AG20443 (cell line): ENCODE results near the gene PLCB3.

Experiments
- DNase-seq: peaks from one replicate; pipeline ENCODE4 v3.0.0; 2012; ENCODE audit warnings: low spot score, mixed read lengths

Gene PLCB3

DNA sequence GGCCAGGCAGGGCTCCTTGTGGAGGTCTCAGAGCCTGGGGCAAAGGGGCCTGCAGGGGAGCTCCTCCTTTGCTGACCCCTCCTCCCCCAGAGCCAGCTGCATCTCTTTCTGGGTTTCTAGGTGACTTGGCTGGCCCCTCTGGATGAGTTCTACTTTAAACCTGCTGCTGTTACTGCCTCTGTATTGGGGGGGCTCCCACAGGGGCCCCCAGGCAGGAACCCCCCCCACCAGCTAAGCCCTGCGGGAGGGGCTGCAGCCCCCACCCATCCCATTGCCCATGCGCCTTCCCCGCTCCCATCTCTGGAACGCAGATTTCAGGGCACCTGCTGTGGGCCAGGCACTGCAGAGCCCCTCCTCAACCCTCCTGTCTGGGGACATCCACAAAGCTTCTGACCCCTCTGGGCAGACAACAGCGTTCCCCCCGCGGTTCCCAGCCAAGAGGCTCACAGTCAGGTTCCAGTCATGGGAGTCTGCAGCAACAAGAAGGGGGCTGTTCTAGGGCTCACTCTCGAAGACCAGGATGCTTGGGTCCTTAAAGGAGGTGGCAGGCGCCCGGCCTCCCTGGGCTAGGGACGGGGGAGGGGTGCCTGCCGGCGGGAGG, 815 bp upstream of the PLCB3 start:
- no peak for DNase-seq

DNA sequence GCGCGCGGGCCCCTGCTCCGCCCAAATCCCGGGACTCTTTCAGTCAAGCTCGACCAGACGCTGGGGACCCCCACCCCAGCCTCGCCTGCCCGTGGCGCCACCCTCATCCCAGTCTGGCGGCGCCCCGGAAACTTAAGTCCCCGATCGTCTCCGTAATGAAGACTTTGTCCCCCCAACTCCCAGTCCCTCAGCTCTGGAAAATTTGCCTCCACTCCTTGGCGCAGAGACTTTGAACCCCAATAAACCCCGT, 348 bp downstream of the PLCB3 start:
- no peak for DNase-seq

DNA sequence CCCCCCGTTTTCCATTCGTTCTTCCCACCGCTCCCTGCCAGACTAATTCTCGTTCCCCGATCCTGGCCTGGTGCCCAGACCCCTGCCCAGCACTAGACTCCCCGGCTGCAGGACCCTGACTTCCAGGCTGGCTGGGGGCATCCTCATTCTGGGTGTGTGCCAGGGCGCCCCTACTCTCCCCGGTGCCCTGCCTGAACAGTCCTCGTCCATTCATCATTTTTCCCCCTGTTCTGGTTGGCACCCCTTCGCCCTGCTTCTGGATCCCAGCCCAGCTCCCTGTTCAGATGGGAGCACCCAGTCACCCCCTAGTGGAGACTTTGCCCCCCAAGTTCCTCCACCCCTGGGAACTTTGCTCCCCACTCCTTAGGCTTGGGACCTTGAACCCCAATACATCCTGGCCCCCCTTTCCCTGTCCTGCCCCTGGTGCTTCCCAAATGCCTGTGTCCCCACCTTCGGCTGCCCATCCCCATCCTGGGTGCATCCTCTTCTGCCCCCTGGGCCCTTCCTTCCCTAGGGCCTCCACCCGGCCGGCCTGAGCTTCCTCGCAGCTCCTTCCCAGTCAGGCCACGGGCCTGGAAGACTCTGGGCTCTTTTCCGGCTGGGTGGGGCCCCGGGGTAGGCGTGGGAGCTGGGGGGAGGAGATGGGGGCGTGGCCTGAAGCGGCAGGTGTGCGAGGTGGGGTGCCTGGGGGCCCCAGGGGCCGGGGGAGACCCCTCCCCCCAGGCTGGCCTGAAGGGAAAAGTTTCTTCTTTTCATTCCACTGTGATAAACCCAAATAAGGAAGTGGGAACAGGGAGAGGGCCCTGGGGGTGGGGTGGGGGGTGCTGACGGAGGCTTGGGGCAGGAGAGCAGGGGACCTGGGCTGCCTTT, 908 bp downstream of the PLCB3 start:
- DNase-seq = peak; percentile 79

DNA sequence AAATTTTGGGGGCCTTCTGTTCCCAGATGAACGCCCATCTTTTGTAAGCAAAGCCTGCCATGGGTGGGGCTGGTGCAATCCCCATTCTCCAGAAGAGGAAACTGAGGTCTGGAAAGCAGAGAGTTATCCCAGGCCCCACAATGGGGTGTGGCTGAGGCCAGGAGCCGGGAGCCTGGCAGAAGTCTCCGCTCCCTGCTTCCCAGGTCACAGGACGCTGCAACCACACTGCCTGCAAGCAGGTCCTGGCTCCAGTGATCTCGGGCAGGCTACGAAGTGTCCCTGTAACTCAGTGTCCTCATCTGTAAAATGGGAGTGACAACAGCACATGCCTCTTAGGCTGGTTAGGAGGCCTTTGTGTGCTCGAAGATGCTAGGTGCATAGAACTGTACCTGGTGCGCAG, 1.7 kb downstream of the PLCB3 start:
- DNase-seq = no peak

DNA sequence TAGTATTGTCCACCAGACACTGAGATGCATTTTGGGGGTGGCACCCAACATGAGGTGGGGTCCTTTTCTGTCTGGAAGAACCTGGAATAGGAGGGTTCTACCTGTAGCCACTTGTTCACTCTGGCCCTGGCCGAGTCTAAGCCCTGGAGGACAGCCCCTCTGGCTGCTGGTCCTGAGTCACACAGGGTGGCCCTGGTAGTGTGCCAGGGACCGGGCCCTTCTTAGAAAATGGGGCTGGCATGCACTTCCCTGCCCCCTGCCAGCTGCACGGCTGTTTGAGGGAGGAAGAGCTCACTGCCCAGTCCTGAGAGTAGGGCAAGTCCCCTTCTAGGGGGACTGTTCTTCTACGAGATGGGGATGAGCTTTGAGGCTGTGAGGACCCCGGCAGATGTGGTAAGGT, 2.2 kb downstream of the PLCB3 start:
- no peak for DNase-seq

DNA sequence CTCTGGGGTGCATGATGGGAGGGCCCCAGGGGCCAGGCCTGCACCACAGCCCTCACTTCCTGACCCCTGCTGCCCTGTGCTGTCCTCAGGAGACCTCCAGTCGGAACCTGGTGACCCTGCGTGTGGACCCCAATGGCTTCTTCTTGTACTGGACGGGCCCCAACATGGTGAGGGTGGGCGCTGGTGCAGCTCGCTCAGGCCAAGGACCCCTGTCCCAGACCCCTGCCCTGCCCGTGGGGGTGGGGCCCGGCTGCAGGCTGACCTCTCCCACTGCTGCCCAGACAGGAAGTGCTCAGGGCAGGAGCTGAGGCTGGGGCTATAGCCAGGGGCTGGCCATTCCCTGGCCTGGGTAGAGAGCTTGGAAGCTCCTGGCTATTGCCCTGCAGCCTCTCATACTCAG, 3.0 kb downstream of the PLCB3 start:
- DNase-seq = no peak

DNA sequence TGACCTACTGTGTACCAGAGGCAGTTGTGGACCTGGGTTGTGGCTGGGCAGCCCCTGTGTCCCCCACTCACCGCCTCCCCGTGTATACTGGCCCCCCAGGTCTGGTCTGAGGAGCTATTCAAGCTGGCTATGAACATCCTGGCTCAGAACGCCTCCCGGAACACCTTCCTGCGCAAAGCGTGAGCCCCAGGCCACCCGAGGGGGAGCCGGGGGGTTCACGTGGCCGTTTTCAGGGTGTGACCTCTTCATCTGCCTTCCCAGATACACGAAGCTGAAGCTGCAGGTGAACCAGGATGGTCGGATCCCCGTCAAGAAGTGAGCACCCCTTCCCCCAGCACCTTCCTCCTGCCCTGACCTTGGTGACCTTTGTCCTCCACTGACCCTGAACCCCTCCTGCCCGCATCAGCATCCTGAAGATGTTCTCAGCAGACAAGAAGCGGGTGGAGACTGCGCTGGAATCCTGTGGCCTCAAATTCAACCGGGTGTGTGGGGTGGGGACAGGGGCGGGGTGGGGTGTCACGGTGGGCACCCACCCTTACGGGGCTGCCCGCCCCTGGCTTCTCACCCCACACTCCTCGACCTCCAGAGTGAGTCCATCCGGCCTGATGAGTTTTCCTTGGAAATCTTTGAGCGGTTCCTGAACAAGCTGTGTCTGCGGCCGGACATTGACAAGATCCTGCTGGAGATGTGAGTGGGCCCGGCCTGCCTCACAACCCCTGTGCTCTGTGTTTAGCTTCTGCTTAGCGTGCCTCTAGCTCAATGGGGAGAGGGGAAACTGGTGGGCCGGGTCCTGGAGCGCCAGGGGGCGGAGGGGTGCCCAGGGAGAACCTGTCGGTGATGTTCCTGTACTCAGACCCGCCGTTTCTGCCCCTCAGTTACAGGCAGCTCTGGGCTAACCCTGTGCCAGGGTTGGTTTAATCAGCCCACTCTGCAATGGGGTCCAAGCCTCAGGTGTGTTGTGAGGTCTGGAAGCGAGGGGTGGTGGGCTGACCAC, 4.1 kb downstream of the PLCB3 start:
- DNase-seq = no peak

DNA sequence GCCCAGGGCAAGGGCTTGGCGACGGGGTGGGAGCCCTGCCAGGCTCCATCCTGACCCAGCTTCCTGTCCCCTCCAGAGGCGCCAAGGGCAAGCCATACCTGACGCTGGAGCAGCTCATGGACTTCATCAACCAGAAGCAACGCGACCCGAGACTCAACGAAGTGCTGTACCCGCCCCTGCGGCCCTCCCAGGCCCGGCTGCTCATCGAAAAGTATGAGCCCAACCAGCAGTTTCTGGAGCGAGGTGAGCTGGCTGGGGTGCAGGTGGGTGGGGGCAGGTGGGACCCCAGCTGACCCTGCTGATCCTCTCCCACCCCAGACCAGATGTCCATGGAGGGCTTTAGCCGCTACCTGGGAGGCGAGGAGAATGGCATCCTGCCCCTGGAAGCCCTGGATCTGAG, 5.0 kb downstream of the PLCB3 start:
- no peak for DNase-seq

DNA sequence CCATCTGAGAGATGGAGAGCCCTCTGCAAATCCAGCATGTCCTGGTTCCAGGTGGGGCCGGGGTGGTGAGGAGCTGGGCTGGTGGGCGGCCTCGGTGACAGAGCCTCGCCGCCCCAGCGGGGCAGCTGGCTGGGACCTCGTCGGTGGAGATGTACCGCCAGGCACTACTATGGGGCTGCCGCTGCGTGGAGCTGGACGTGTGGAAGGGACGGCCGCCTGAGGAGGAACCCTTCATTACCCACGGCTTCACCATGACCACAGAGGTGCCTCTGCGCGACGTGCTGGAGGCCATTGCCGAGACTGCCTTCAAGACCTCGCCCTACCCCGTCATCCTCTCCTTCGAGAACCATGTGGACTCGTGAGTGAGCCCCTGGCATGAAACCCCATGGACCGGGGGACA, 7.0 kb downstream of the PLCB3 start:
- no peak for DNase-seq

DNA sequence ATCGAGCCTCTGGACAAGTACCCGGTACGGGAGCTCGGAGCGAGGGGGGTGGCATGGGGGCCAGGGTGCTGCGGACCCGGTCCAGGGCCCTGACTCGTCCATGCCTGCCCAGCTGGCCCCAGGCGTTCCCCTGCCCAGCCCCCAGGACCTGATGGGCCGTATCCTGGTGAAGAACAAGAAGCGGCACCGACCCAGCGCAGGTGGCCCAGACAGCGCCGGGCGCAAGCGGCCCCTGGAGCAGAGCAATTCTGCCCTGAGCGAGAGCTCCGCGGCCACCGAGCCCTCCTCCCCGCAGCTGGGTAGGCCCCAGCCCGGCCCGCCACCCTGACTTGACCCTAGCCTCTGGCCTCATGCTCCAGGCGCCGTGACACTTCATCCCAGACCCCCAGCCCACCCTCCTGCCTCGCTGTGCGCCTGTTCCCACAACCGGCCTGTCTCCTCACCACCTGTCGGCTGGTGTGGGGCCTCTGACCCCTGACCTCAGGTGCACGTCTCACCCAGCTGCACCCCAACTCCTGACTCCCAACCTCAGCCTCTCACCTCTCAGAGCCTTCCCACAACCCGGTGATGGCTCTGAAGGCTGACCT, 7.7 kb downstream of the PLCB3 start:
- DNase-seq = no peak

DNA sequence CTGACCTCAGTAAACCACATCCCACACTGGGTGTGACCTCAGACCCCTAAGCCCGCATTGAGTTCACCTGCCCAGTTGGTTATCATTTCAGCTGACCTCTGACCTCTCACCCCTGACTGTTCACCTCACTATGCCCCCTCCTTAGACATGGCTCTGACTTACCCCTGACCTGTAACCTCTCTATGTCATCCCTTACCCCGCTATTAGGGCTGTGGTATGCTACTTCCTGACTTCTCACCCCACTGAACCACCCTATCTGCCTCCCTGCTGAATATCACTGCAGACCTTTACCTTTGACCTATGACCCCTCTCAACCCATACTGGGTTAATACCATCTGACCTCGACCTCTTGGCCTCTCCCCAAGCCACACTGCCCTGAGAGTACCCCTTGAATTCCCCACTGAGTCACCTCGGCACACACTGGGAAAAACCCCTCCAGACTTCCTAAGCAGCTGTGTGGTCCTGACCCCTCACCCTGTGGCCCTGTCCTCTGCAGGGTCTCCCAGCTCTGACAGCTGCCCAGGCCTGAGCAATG, 8.3 kb downstream of the PLCB3 start:
- no peak for DNase-seq

DNA sequence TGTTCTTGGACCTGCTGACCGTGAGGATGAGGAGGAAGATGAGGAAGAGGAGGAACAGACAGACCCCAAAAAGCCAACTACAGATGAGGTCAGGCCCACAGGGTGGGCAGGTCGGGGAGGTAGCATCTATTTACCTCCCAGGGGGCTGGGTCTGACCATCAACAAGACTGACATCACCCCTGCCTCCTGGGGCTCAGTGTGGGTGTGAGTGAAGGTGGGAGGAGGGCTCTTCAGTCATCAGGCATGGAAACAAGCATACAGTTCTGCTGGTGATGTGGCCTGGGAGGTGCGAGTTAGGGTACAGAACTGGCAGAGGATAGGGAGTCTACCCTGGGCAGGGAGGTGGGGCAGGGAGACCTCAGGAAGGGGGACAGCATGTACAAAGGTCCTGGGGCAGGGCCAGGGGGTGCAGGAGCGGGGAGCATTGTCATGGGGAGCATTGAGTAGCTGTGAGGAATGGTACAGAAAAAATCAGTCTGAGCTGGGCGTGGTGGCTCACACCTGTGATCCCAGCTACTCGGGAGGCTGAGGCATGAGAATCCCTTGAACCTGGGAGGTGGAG, 8.9 kb downstream of the PLCB3 start:
- DNase-seq = no peak

DNA sequence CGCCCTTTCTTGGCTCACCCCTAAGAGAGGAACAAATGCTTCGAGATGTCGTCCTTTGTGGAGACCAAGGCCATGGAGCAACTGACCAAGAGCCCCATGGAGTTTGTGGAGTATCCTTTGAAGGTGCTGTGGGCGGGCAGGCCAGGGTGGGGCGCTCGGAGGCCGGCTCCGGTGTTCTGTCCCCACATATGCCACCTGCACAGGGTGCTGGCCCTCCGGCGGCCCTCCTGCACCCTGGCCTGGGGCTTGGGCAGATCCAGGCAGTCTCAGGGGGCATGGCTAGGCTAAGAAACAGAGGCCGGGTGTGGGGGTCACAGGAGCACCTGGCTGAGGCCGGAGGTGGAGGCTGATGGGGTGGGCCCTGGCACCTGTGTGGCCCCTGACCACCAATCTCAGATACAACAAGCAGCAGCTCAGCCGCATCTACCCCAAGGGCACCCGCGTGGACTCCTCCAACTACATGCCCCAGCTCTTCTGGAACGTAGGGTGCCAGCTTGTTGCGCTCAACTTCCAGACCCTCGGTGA, 10.3 kb downstream of the PLCB3 start:
- no peak for DNase-seq

DNA sequence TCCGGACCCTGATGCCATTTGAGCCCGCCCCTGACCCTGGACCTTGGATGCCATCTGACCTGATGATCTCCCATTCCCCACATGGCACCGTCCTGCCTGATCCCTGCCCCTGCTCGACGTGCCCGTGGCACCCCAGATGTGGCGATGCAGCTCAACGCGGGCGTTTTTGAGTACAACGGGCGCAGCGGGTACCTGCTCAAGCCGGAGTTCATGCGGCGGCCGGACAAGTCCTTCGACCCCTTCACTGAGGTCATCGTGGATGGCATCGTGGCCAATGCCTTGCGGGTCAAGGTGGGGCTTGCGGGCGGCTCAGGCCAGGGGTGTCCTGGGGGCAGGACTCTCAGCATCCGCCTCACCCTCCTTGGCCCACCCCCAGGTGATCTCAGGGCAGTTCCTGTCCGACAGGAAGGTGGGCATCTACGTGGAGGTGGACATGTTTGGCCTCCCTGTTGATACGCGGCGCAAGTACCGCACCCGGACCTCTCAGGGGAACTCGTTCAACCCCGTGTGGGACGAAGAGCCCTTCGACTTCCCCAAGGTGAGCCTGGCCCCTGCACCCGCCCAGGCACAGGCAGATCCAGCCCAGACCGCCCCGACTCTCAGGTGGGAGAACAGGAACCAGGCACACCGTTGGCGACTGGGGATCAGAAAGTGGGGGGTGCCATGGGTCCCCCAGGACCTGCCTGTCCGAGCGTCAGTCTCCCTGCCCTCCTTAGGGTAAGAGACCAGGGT, 11.1 kb downstream of the PLCB3 start:
- no peak for DNase-seq

DNA sequence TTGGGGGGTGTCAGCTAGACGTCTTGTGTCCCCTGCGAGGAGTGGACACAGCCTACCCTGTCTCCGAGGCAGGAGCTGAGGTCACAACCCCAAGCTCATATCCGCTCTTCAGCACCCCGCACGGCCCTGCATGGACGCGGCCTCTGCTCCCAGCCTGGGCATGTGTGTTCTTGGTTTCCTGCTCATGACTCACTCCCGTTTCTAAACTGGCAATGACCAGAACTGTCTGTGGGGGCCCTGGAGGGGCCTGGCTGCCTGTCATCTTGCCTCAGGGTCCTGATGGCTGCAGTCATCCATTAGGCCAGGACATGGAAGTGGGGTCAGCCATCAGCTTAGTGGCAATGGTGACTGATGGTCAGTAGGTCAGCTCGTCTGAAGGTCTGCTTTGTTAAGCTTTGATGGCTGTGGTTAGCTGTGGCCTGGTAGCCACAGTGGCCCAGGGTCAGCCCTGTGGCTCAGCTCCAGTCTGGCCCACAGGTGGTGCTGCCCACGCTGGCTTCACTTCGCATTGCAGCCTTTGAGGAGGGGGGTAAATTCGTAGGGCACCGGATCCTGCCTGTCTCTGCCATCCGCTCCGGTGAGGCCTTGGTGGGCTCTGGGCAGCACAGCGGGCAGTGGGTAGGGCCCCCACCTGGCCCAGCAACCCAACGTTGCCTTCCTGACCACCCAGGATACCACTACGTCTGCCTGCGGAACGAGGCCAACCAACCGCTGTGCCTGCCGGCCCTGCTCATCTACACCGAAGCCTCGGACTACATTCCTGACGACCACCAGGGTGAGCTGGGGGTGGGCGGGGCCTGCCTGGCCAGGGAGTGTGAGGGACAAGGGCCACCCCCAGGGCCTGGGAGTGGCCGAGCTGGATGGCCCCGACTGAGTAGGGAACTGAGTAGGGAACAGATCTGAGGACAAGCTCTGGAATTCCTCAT, 12.0 kb downstream of the PLCB3 start:
- DNase-seq = no peak

DNA sequence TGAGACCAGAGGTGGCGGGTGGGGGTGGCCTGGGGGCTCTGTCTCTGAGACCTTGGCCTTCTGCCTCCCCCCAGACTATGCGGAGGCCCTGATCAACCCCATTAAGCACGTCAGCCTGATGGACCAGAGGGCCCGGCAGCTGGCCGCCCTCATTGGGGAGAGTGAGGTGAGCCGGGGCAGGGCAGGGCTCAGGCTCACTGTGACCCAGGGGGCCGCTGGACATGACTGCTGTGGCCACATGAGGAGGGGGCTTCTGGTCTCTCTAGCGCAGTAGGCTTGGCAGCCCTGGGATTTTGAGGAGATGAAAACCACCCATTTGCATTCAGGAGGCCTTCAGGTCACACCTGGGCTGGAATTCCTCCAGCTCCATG, 12.6 kb downstream of the PLCB3 start:
- no peak for DNase-seq

DNA sequence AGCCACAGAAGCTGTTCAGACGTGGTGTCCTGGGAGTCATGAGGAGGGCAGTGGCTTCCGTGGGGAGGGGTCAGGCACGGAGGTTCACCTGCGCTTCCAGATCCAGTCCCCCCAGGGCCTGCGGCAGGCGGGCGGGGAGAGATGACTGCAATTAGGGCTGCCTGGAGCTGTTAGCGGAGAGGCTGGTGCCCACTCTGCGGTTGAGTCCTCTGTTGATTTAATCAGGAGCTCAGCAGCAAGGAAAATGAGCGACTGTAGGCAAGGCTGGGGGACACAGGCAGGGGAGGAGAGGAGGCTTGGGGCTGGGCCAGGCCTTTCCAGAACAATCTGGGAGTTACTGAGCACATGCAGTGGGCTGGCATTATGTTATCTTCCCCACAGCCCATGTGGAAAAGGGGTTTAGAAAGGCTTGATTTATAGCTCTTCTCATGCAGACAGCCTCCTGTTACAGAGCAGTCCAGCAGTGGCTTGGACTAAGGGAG, 13.1 kb downstream of the PLCB3 start:
- no peak for DNase-seq

DNA sequence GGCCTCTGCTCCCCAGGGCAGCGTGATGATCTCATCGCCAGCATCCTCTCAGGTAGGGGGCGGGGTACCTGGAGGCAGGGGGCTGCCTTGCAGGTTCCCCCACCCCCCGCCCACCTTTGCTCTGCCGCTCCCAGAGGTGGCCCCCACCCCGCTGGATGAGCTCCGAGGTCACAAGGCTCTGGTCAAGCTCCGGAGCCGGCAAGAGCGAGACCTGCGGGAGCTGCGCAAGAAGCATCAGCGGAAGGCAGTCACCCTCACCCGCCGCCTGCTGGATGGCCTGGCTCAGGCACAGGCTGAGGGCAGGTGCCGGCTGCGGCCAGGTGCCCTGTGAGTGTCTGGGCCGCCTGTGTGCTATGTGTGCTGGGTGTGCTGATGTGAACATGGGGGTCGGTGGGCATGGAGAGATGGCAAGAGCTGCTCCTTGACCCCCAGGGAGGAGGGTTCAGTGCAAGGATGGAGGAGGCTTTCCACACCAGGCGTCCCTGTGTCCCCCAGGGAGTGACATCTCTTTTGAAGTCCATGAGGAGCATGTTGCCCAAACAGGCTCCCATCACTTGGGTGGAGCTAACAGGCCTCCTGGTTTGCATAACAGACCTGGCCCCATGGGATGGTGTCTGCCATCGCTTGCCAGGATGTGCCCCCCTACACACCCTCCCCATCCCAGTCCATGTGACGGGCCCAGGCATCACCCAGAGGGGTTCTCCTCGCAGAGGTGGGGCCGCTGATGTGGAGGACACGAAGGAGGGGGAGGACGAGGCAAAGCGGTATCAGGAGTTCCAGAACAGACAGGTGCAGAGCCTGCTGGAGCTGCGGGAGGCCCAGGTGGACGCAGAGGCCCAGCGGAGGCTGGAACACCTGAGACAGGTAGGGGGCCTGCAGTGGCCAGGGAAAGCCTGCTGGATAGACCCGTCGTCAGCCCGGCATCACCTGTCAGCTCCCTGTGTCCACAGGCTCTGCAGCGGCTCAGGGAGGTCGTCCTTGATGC, 14.1 kb downstream of the PLCB3 start:
- DNase-seq = no peak

DNA sequence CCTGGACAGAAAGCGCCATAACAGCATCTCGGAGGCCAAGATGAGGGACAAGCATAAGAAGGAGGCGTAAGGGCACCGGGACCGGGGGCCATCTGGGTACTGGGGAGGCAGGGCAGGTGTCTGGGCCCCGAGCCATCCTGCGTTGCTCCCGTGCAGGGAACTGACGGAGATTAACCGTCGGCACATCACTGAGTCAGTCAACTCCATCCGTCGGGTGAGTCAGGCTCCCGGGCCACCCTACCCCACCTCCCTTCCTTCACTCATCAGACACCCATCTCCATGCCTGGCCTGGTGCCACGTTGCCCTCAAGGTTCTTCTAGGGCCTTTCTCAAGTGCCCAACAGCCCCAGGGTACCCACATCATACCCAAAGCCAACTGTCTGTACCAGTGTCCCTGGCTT, 15.0 kb downstream of the PLCB3 start:
- DNase-seq = no peak
